Measurements from ENCODE around the gene SIPA1L3.

- no peak for TF ChIP-seq CTCF (IDR thresholded peaks at IDR 0.05; ENCODE audit: insufficient read depth, low read length, poor library complexity, severe bottlenecking)
- TF ChIP-seq EZH2phosphoT487 (conservative IDR thresholded peaks at IDR 0.05; ENCODE audit: low read length) = no peak
Observed at GRCh38 chr19:38012290-38012689, 105.3 kb downstream of the SIPA1L3 start.

Data from SU-DHL-6 (cell line).